Progenitor cell of endocrine pancreas (in vitro differentiated cells): ENCODE data around the gene HIPK3. TPM values are rescaled to one million over a fixed set of nuclear protein-coding genes. Genes with fewer than 3 reads are reported as not detected.

Source experiments
- DNase-seq: peaks from one replicate; pipeline ENCODE4 v3.0.0; 2021; ENCODE audit warnings: low spot score; ENCODE audit not compliant: unreplicated experiment
- H3K27ac Mint-ChIP-seq: 2 replicates; pipeline ENCODE4 v1.8.0; 2021; ENCODE audit warnings: mild to moderate bottlenecking, moderate library complexity, mixed read lengths
- H3K27me3 Mint-ChIP-seq: 2 replicates; pipeline ENCODE4 v1.8.0; 2021; ENCODE audit warnings: mixed read lengths
- H3K36me3 Mint-ChIP-seq: 2 replicates; pipeline ENCODE4 v1.8.0; 2022; ENCODE audit warnings: mixed read lengths; ENCODE audit not compliant: insufficient read depth
- H3K4me1 Mint-ChIP-seq: 2 replicates; pipeline ENCODE4 v1.8.0; 2021; ENCODE audit warnings: low read depth, mixed read lengths
- H3K4me3 Mint-ChIP-seq: 2 replicates; pipeline ENCODE4 v1.8.0; 2021; ENCODE audit warnings: low read depth, mild to moderate bottlenecking, moderate library complexity, mixed read lengths
- H3K9me3 Mint-ChIP-seq: 2 replicates; pipeline ENCODE4 v1.8.0; 2021; ENCODE audit warnings: low read depth, mixed read lengths
- CTCF ChIP-seq: fragments of 200-600 bp; sonication (generic); IDR thresholded peaks from one replicate; pipeline ENCODE4 v1.5.0; 2021; ENCODE audit warnings: antibody characterized with exemption, mild to moderate bottlenecking; ENCODE audit not compliant: unreplicated experiment
- total RNA-seq: library from RNA; stranded (reverse); gene quantifications from 2 replicates; pipeline ENCODE4 v1.2.1, GENCODE V29; 2021

Gene HIPK3
- total RNA-seq, 1 donor from 2014 or later = 66.2 TPM

GRCh38 chr11:33325451-33325850, 68.3 kb downstream of the HIPK3 start:
- no peaks in the 10 kb centered on the region for H3K27me3 Mint-ChIP-seq
- peaks cover 1% of the 10 kb centered on the region for H3K4me1 Mint-ChIP-seq
- no peaks in the 10 kb centered on the region for H3K9me3 Mint-ChIP-seq
- H3K4me3 Mint-ChIP-seq = no peak overlapping the region
- no peaks in the 10 kb centered on the region for H3K36me3 Mint-ChIP-seq
- DNase-seq = no peak
- no peak for TF ChIP-seq CTCF
- no peak overlapping the region for H3K27ac Mint-ChIP-seq

- H3K27me3 Mint-ChIP-seq = no peaks in the 10 kb centered on the region
- H3K36me3 Mint-ChIP-seq = peaks cover 4% of the 10 kb centered on the region
- DNase-seq = no peak
- no peak overlapping the region for H3K27ac Mint-ChIP-seq
- H3K4me3 Mint-ChIP-seq = no peak overlapping the region
- peak; percentile 76 for TF ChIP-seq CTCF
- H3K4me1 Mint-ChIP-seq = peaks cover 1% of the 10 kb centered on the region
- no peaks in the 10 kb centered on the region for H3K9me3 Mint-ChIP-seq
Measured at GRCh38 chr11:33329705-33330329, 72.6 kb downstream of the HIPK3 start.

- no peaks in the 10 kb centered on the region for H3K27me3 Mint-ChIP-seq
- no peaks in the 10 kb centered on the region for H3K9me3 Mint-ChIP-seq
- no peak overlapping the region for H3K4me3 Mint-ChIP-seq
- H3K4me1 Mint-ChIP-seq = no peaks in the 10 kb centered on the region
- H3K27ac Mint-ChIP-seq = no peak overlapping the region
- no peak for DNase-seq
- H3K36me3 Mint-ChIP-seq = peaks cover 4% of the 10 kb centered on the region
- no peak for TF ChIP-seq CTCF
Measured at GRCh38 chr11:33333816-33334215, 76.6 kb downstream of the HIPK3 start.

- Mint-ChIP-seq H3K4me3 (no peak overlapping the region), H3K36me3 (peaks cover 6% of the 10 kb centered on the region), H3K9me3 (no peaks in the 10 kb centered on the region), H3K27ac (no peak overlapping the region), H3K27me3 (no peaks in the 10 kb centered on the region), H3K4me1 (no peaks in the 10 kb centered on the region)
- DNase-seq = no peak
- no peak for TF ChIP-seq CTCF
Measured at GRCh38 chr11:33334627-33335026, 77.4 kb downstream of the HIPK3 start.

- Mint-ChIP-seq H3K9me3 (no peaks in the 10 kb centered on the region), H3K27ac (peak overlapping the region; percentile 53), H3K27me3 (no peaks in the 10 kb centered on the region)
Measured at GRCh38 chr11:33339247-33339646, 82.1 kb downstream of the HIPK3 start.

More at GRCh38 chr11:33339247-33339646, 82.1 kb downstream of the HIPK3 start:
- Mint-ChIP-seq H3K4me1 (no peaks in the 10 kb centered on the region), H3K4me3 (no peak overlapping the region), H3K36me3 (peaks cover 9% of the 10 kb centered on the region)
- no peak for TF ChIP-seq CTCF
- DNase-seq = no peak
